Activated gamma-delta T cell (primary cell): ENCODE data around the gene INSM2.

Source experiments
- DNase-seq: peaks from one replicate; lab custom pipeline; 2025; lab: John Stamatoyannopoulos, UW

INSM2 gene

GRCh38 chr14:35549551-35549950 lies 15.6 kb downstream of the INSM2 start:
- no peak for DNase-seq

GRCh38 chr14:35551081-35551480 lies 17.1 kb downstream of the INSM2 start:
- no peak for DNase-seq

- no peak for DNase-seq
Measured at GRCh38 chr14:35553808-35554207, 19.8 kb downstream of the INSM2 start.

GRCh38 chr14:35556548-35556947 lies 22.6 kb downstream of the INSM2 start:
- DNase-seq = no peak

- no peak for DNase-seq
Measured at GRCh38 chr14:35557221-35557747, 23.3 kb downstream of the INSM2 start.

- no peak for DNase-seq
Measured at GRCh38 chr14:35558680-35559079, 24.7 kb downstream of the INSM2 start.

GRCh38 chr14:35565871-35566464 lies 32.0 kb downstream of the INSM2 start:
- no peak for DNase-seq

GRCh38 chr14:35571598-35571997 lies 37.6 kb downstream of the INSM2 start:
- DNase-seq = no peak

GRCh38 chr14:35573911-35574310 lies 39.9 kb downstream of the INSM2 start:
- no peak for DNase-seq

GRCh38 chr14:35576260-35576659 lies 42.3 kb downstream of the INSM2 start:
- no peak for DNase-seq

GRCh38 chr14:35576856-35577255 lies 42.9 kb downstream of the INSM2 start:
- no peak for DNase-seq

- no peak for DNase-seq
Measured at GRCh38 chr14:35578135-35578534, 44.2 kb downstream of the INSM2 start.

GRCh38 chr14:35578639-35579038 lies 44.7 kb downstream of the INSM2 start:
- DNase-seq = no peak
